Activated T-helper 2 cell treated with anti-CD3 and anti-CD28 coated beads, Interferon-gamma antibody, Interleukin-2, Interleukin-4, amounts not matched to agents 10 μg/mL and 5 μg/mL and 100 μg/mL, durations not matched to agents 14 hours and 24 hours and 36 hours (primary cell): ENCODE data around the gene TBL1XR1. TPM values are rescaled to one million over a fixed set of nuclear protein-coding genes. Genes with fewer than 3 reads are reported as not detected.
"Not testable (repeated sequence)": the region's sequence is repeated elsewhere in the genome, so short reads cannot be mapped to it uniquely, and the experiment has no call there.

ENCODE experiments used
- DNase-seq: peaks from one replicate; pipeline ENCODE4 v3.0.0; 2021; ENCODE audit warnings: low spot score
- H3K27ac Mint-ChIP-seq: one replicate; pipeline ENCODE4 v1.8.0; 2021; ENCODE audit warnings: mixed read lengths
- H3K27me3 Mint-ChIP-seq: one replicate; pipeline ENCODE4 v1.8.0; 2021; ENCODE audit warnings: low read depth, mixed read lengths
- H3K36me3 Mint-ChIP-seq: one replicate; pipeline ENCODE4 v1.8.0; 2021; ENCODE audit warnings: low read depth, mixed read lengths
- H3K4me1 Mint-ChIP-seq: one replicate; pipeline ENCODE4 v1.8.0; 2021; ENCODE audit warnings: low read depth, mixed read lengths
- H3K4me3 Mint-ChIP-seq: one replicate; pipeline ENCODE4 v1.8.0; 2021; ENCODE audit warnings: low read depth, mild to moderate bottlenecking, moderate library complexity, mixed read lengths
- H3K9me3 Mint-ChIP-seq: one replicate; pipeline ENCODE4 v1.8.0; 2021; ENCODE audit warnings: mixed read lengths
- intact Hi-C: fragments of 100-400 bp; cut with micrococcal nuclease; formaldehyde crosslinking; loops from one replicate; pipeline ENCODE4 v1.15.1; 2023
- total RNA-seq: library from RNA; stranded (reverse); gene quantifications from 2 replicates; pipeline ENCODE4 v1.2.3, GENCODE V29; 2022

The TBL1XR1 gene
- total RNA-seq, 1 donor from 2014 or later, result 168 TPM

GRCh38 chr3:177162742-177163141 lies 34.5 kb downstream of the TBL1XR1 start:
- H3K27ac Mint-ChIP-seq, result no peak overlapping the region
- no peaks in the 10 kb centered on the region for H3K27me3 Mint-ChIP-seq
- peaks cover 33% of the 10 kb centered on the region for H3K4me1 Mint-ChIP-seq
- DNase-seq, result no peak
- peaks cover 68% of the 10 kb centered on the region for H3K36me3 Mint-ChIP-seq
- H3K4me3 Mint-ChIP-seq, result no peak overlapping the region
- intact Hi-C loops, result no loop called here
- H3K9me3 Mint-ChIP-seq, result peaks cover 13% of the 10 kb centered on the region

- Mint-ChIP-seq H3K9me3 (peaks cover 13% of the 10 kb centered on the region), H3K27ac (peak overlapping the region; percentile 65), H3K4me1 (peaks cover 38% of the 10 kb centered on the region), H3K36me3 (peaks cover 68% of the 10 kb centered on the region)
- H3K27me3 Mint-ChIP-seq, DNase-seq, H3K4me3 Mint-ChIP-seq, intact Hi-C loops: not testable (repeated sequence)
Measured at GRCh38 chr3:177161603-177162002, 35.7 kb downstream of the TBL1XR1 start.

GRCh38 chr3:177158461-177158860 lies 38.8 kb downstream of the TBL1XR1 start:
- H3K4me3 Mint-ChIP-seq, result no peak overlapping the region
- intact Hi-C loops, result no loop called here
- no peaks in the 10 kb centered on the region for H3K27me3 Mint-ChIP-seq
- DNase-seq, result no peak
- H3K36me3 Mint-ChIP-seq, result peaks cover 53% of the 10 kb centered on the region
- no peak overlapping the region for H3K27ac Mint-ChIP-seq
- H3K9me3 Mint-ChIP-seq, result peaks cover 9% of the 10 kb centered on the region
- H3K4me1 Mint-ChIP-seq, result peaks cover 22% of the 10 kb centered on the region

GRCh38 chr3:177157492-177157891 lies 39.8 kb downstream of the TBL1XR1 start:
- peaks cover 9% of the 10 kb centered on the region for H3K9me3 Mint-ChIP-seq
- no peak overlapping the region for H3K4me3 Mint-ChIP-seq
- peaks cover 48% of the 10 kb centered on the region for H3K36me3 Mint-ChIP-seq
- H3K27me3 Mint-ChIP-seq, result no peaks in the 10 kb centered on the region
- intact Hi-C loops, result no loop called here
- DNase-seq, result no peak
- H3K27ac Mint-ChIP-seq, result no peak overlapping the region
- peaks cover 26% of the 10 kb centered on the region for H3K4me1 Mint-ChIP-seq

GRCh38 chr3:177154733-177155132 lies 42.5 kb downstream of the TBL1XR1 start:
- peaks cover 27% of the 10 kb centered on the region for H3K36me3 Mint-ChIP-seq
- H3K4me3 Mint-ChIP-seq, result no peak overlapping the region
- peaks cover 31% of the 10 kb centered on the region for H3K4me1 Mint-ChIP-seq
- H3K27me3 Mint-ChIP-seq, result no peaks in the 10 kb centered on the region
- H3K9me3 Mint-ChIP-seq, result no peaks in the 10 kb centered on the region
- intact Hi-C loops, result no loop called here
- DNase-seq, result no peak
- no peak overlapping the region for H3K27ac Mint-ChIP-seq

- DNase-seq, result no peak
- intact Hi-C loops, result loop anchor here (2.0 kb wide), 1 partner anchor 44 kb away; no protein-coding TSS in a partner anchor
- H3K4me3 Mint-ChIP-seq, result peak overlapping the region; percentile 28
- peak overlapping the region; percentile 57 for H3K27ac Mint-ChIP-seq
- H3K36me3 Mint-ChIP-seq, result peaks cover 18% of the 10 kb centered on the region
- no peaks in the 10 kb centered on the region for H3K27me3 Mint-ChIP-seq
- H3K4me1 Mint-ChIP-seq, result peaks cover 43% of the 10 kb centered on the region
- no peaks in the 10 kb centered on the region for H3K9me3 Mint-ChIP-seq
Measured at GRCh38 chr3:177150970-177151627, 46.2 kb downstream of the TBL1XR1 start.

- intact Hi-C loops, result loop anchor here (2.0 kb wide), 1 partner anchor 44 kb away; no protein-coding TSS in a partner anchor
Measured at GRCh38 chr3:177150218-177150916, 46.9 kb downstream of the TBL1XR1 start.

GRCh38 chr3:177149106-177149505 lies 48.2 kb downstream of the TBL1XR1 start:
- H3K9me3 Mint-ChIP-seq, result no peaks in the 10 kb centered on the region
- H3K36me3 Mint-ChIP-seq, result peaks cover 15% of the 10 kb centered on the region
- H3K4me1 Mint-ChIP-seq, result peaks cover 61% of the 10 kb centered on the region
- DNase-seq, result no peak
- intact Hi-C loops, result loop anchor here (5.0 to 10.0 kb wide), 2 partner anchors 42 to 636 kb away; no protein-coding TSS in a partner anchor
- H3K4me3 Mint-ChIP-seq, result no peak overlapping the region
- no peak overlapping the region for H3K27ac Mint-ChIP-seq
- no peaks in the 10 kb centered on the region for H3K27me3 Mint-ChIP-seq

More at GRCh38 chr3:177150218-177150916, 46.9 kb downstream of the TBL1XR1 start:
- H3K9me3 Mint-ChIP-seq, result no peaks in the 10 kb centered on the region
- DNase-seq, result no peak
- no peaks in the 10 kb centered on the region for H3K27me3 Mint-ChIP-seq
- no peak overlapping the region for H3K4me3 Mint-ChIP-seq
- peaks cover 18% of the 10 kb centered on the region for H3K36me3 Mint-ChIP-seq
- H3K27ac Mint-ChIP-seq, result no peak overlapping the region
- peaks cover 51% of the 10 kb centered on the region for H3K4me1 Mint-ChIP-seq

GRCh38 chr3:177147790-177148189 lies 49.5 kb downstream of the TBL1XR1 start:
- Mint-ChIP-seq H3K36me3 (peaks cover 19% of the 10 kb centered on the region), H3K4me1 (peaks cover 69% of the 10 kb centered on the region), H3K9me3 (no peaks in the 10 kb centered on the region), H3K4me3 (no peak overlapping the region), H3K27me3 (no peaks in the 10 kb centered on the region), H3K27ac (peak overlapping the region; percentile 57)
- intact Hi-C loops, result loop anchor here (2.0 to 10.0 kb wide), 4 partner anchors 40 to 637 kb away; no protein-coding TSS in a partner anchor
- DNase-seq, result no peak

GRCh38 chr3:177146646-177147045 lies 50.6 kb downstream of the TBL1XR1 start:
- Mint-ChIP-seq H3K4me1 (peaks cover 69% of the 10 kb centered on the region), H3K9me3 (no peaks in the 10 kb centered on the region), H3K36me3 (peaks cover 17% of the 10 kb centered on the region), H3K27me3 (no peaks in the 10 kb centered on the region), H3K27ac (peak overlapping the region; percentile 61), H3K4me3 (no peak overlapping the region)
- intact Hi-C loops, result loop anchor here (2.0 to 10.0 kb wide), 4 partner anchors 39 to 638 kb away; no protein-coding TSS in a partner anchor
- DNase-seq, result no peak

- no peak for DNase-seq
- Mint-ChIP-seq H3K4me3 (peak overlapping the region; percentile 61), H3K4me1 (peaks cover 66% of the 10 kb centered on the region), H3K27ac (peak overlapping the region; percentile 86), H3K27me3 (no peaks in the 10 kb centered on the region), H3K36me3 (peaks cover 18% of the 10 kb centered on the region), H3K9me3 (no peaks in the 10 kb centered on the region)
- intact Hi-C loops, result loop anchor here (1.0 to 10.0 kb wide), 6 partner anchors 21 to 639 kb away; no protein-coding TSS in a partner anchor
Measured at GRCh38 chr3:177145954-177146353, 51.3 kb downstream of the TBL1XR1 start.

GRCh38 chr3:177145381-177145780 lies 51.9 kb downstream of the TBL1XR1 start:
- H3K27ac Mint-ChIP-seq, result peak overlapping the region; percentile 86
- DNase-seq, result no peak
- peaks cover 61% of the 10 kb centered on the region for H3K4me1 Mint-ChIP-seq
- H3K9me3 Mint-ChIP-seq, result no peaks in the 10 kb centered on the region
- intact Hi-C loops, result loop anchor here (1.0 to 10.0 kb wide), 4 partner anchors 21 to 639 kb away; no protein-coding TSS in a partner anchor
- H3K4me3 Mint-ChIP-seq, result peak overlapping the region; percentile 61
- H3K27me3 Mint-ChIP-seq, result no peaks in the 10 kb centered on the region
- H3K36me3 Mint-ChIP-seq, result peaks cover 19% of the 10 kb centered on the region

- peaks cover 63% of the 10 kb centered on the region for H3K4me1 Mint-ChIP-seq
- peak overlapping the region; percentile 61 for H3K4me3 Mint-ChIP-seq
- H3K36me3 Mint-ChIP-seq, result peaks cover 22% of the 10 kb centered on the region
- no peaks in the 10 kb centered on the region for H3K9me3 Mint-ChIP-seq
- no peaks in the 10 kb centered on the region for H3K27me3 Mint-ChIP-seq
- DNase-seq, result no peak
- peak overlapping the region; percentile 86 for H3K27ac Mint-ChIP-seq
- intact Hi-C loops, result loop anchor here (1.0 to 10.0 kb wide), 4 partner anchors 20 to 640 kb away; no protein-coding TSS in a partner anchor
Measured at GRCh38 chr3:177144922-177145321, 52.4 kb downstream of the TBL1XR1 start.
